Left colon (tissue), 2 donors: ENCODE results near the gene WDR59. TPM values are rescaled to one million over a fixed set of nuclear protein-coding genes. Genes with fewer than 3 reads are reported as not detected.
"Not testable (repeated sequence)": the region's sequence is repeated elsewhere in the genome, so short reads cannot be mapped to it uniquely, and the experiment has no call there.

ENCODE experiments used
- ATAC-seq: fragments of 200-7000 bp; cut with Tn5 transposase; one replicate; pipeline ENCODE4 v1.9.1; 2020; ENCODE audit warnings: mild to moderate bottlenecking, moderate library complexity
- DNase-seq, 2 donors: peaks; one replicate each; pipeline ENCODE4 v3.0.0-alpha.2; 2020
- intact Hi-C, 2 donors: fragments of 100-400 bp; cut with DNase I in 1 of 2; cut with micrococcal nuclease in 1 of 2; formaldehyde crosslinking; loops; one replicate each; pipeline versions ENCODE4 v1.11.2 to v1.14.0; 2022; cut with DNase I, micrococcal nuclease
- total RNA-seq, 2 donors: library from RNA; stranded (reverse); fragmentation: NEBNext Ultra II Directional; extraction: Animal tissue kit (Norgen Biotek cat#: 25700); gene quantifications; one replicate each; pipeline ENCODE4 v1.2.1, GENCODE V29; 2021
- donor health status: DM: no; HTN: no; CAD: no.
- donor health status: DM: yes; HTN: yes; CAD: no.

Gene WDR59
- total RNA-seq, 2 donors from 2014 or later, result 50.9 to 58.1 TPM

GRCh38 chr16:75013123-75013522, 28.2 kb upstream of the WDR59 start:
- DNase-seq, ATAC-seq, intact Hi-C loops: not testable (repeated sequence)

DNA sequence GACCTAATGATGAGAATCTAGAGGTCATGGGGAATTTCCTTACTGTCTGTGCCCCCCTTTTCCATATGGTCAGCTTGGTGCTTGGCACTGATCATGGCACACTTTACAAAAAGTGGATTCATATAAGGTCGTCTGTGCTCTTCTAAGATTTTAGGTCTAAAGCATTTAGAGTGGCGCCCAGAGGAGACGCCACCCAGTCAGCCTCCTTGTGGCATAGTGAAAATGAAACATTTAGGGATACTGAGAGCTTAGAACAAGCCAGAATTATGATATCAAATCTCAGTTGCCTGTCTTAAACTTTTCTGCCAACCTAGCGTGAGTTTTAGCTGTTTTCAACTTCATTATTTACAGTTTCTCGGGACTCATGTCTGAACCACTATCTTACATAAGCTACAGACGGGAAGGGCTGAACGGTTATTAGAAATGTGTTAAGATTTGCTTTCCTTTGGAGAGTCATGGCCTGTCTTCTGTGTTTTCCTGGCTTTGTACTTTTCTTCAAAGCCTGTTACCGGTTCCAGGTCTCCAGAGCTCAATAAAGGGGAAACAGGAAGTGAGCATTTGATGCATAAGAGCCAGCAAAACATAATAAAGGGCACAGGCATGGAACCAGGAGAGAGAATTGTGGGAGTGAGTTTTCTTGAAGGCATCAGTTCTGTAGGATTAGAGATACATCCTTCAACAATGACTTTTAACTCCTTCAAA, 27.6 kb upstream of the WDR59 start:
- no peak for ATAC-seq
- intact Hi-C loops, result no loop called here

GRCh38 chr16:75011634-75012307, 26.8 kb upstream of the WDR59 start:
- no peak for ATAC-seq
- no peak for DNase-seq
- intact Hi-C loops, result no loop called here

More for the DNA sequence above, 27.6 kb upstream of the WDR59 start:
- no peak for DNase-seq

DNA sequence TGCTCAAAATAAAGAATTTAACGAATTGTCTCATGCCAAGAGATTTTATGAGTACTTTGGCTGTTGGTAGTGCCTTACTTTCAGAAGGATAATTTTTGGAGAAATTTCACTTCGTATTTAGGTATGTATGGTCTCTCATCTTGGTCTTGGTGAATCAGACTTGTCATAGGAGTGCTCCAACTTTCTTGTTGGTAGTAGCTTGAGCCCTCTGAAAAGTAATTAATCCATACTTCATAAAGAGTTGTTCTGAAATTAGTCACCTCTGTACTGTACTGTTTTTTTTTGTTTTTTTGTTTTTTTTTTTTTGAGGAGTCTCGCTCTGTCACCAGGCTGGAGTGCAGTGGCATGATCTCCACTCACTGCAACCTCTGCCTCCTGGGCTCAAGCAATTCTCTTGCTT, 25.5 kb upstream of the WDR59 start:
- DNase-seq (no peak), ATAC-seq (no peak)
- intact Hi-C loops, result no loop called here

DNA sequence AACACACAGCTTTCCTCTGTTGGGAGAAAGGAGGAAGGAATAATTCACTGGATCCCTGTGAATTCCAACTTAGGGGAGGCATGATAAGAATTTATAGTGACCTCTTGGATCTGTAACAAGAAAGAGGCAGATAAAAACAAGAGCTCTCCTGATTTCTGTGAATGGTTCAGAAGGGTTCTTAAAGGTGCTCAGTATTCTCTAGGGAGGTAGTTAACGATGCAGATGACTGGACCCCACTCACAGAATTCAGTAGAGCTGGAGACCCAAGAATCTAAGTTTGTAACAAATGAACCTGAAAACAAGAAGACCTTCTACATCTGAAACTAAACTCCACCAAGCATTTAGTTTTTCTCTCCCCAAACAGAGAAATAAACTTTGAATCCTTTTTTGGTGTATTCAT, 22.5 kb upstream of the WDR59 start:
- DNase-seq, result no peak
- ATAC-seq, result no peak
- intact Hi-C loops, result no loop called here

- DNase-seq, result no peak
- intact Hi-C loops, result no loop called here
- no peak for ATAC-seq
Measured at GRCh38 chr16:75005697-75006096, 20.8 kb upstream of the WDR59 start.

DNA sequence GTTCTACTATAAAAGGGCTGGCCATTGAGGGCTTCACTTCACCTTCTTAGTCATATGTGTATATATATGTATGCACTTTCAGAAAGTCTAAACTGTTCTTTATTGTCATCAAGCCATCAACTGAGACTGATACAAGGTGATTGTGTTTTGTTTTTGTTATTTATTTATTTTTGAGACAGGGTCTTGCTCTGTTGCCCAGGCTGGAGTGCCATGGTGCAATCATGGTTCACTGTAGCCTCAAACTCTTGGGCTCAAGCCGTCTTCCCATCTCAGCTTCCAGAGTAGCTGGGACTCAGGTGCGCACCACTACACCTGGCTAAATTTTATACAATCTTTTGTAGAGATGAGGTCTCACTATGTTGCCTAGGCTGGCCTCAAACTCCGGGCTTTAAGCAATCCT, 19.5 kb upstream of the WDR59 start:
- ATAC-seq (no peak), DNase-seq (no peak)
- intact Hi-C loops, result no loop called here

GRCh38 chr16:75003931-75004330, 19.0 kb upstream of the WDR59 start:
- no peak for DNase-seq
- intact Hi-C loops, result no loop called here
- no peak for ATAC-seq

- intact Hi-C loops, result no loop called here
- no peak for ATAC-seq
- DNase-seq, result no peak
Measured at GRCh38 chr16:75002474-75002873, 17.6 kb upstream of the WDR59 start.

- ATAC-seq (no peak), DNase-seq (peak in 1 of 2 donors; percentile 28)
- intact Hi-C loops, result no loop called here
Measured at GRCh38 chr16:75000481-75001081, 15.7 kb upstream of the WDR59 start.

- intact Hi-C loops, result loop anchor here in 1 of 2 donors (2.0 kb wide), 1 partner anchor 111 kb away; no protein-coding TSS in a partner anchor
- DNase-seq (peak; percentile 64 to 74), ATAC-seq (peak; percentile 48)
Measured at GRCh38 chr16:74999609-75000480, 14.9 kb upstream of the WDR59 start.

- ATAC-seq (peak; percentile 41), DNase-seq (peak in 1 of 2 donors; percentile 48)
- intact Hi-C loops, result loop anchor here in 1 of 2 donors (2.0 kb wide), 1 partner anchor 112 kb away; no protein-coding TSS in a partner anchor
Measured at GRCh38 chr16:74999219-74999608, 14.3 kb upstream of the WDR59 start.

DNA sequence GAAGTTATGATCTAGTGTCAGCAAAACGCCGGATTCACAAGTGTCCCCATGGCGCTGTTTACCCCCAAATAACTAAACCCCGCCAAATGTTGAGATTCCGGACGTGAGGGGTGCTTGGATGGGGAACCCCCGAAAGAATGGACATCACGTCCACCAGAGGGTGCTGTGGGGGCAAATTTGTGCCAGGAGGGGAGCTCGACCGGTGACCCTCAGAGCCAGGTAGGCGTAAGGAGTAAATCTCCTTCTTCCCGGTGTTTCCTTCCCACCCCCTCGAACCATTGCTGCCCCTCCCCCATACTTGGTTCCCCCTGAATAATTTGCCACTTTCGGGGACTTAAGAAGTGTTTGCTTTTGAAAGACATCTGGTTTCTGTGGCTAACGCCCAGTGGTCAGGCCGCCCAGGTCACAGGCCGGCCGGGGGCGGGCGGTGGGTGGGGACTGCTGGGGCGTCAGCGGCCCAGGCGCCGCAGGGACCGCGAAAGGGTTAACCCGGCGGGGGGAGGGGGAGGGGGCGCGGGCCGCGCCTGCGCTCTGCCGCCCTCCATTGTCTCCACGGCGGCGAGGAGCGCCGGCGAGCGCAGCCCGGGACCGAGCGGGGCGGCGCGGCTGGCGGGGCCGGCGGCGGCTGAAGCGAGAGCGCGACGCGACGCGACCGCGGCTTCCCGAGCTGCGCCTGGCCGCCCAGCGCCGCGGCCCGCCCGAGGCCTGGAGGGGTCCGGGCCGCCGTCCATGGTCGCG, 13.7 kb upstream of the WDR59 start, which contains the start of gene ZNRF1:
ZNRF1 (plus strand) TSS at position 544 of the 738 bp plus-strand sequence. CDS start 648 bp downstream, outside the sequence.
- intact Hi-C loops, result loop anchor here in 1 of 2 donors (2.0 kb wide), 1 partner anchor 112 kb away; no protein-coding TSS in a partner anchor
- DNase-seq, result peak; percentile 74 to 88
- ATAC-seq, result peak; percentile 84

DNA sequence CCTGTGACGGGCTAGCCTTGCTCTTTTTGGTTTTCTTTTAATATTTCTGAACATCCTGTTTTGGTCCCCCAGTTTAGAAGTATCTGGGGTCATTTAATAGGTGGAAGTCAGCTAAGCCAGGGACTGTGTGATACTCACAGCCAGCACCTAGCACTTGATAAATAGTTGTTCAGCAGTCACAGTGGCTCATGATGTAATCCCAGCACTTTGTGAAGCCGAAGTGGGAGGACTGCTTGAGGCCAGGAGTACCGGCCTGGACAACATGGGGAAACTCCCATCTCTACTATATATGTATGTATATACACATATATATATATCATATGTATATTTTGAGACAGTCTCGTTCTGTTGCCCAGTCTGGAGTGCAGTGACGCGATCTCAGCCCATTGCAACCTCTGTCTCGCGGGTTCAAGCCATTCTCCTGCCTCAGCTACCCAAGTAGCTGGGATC, 12.1 kb upstream of the WDR59 start:
- intact Hi-C loops, result no loop called here
- ATAC-seq, result no peak
- no peak for DNase-seq

- ATAC-seq (no peak), DNase-seq (no peak)
- intact Hi-C loops, result no loop called here
Measured at GRCh38 chr16:74995986-74996385, 11.1 kb upstream of the WDR59 start.

GRCh38 chr16:74991593-74992403, 6.9 kb upstream of the WDR59 start:
- intact Hi-C loops, result no loop called here
- ATAC-seq, result peak; percentile 84
- DNase-seq, result peak in 1 of 2 donors; percentile 21

GRCh38 chr16:74991268-74991592, 6.3 kb upstream of the WDR59 start:
- intact Hi-C loops, result no loop called here
- DNase-seq (no peak), ATAC-seq (no peak)
